Urinary bladder (tissue), 4 donors: ENCODE measurements around the gene GLI3. TPM values are rescaled to one million over a fixed set of nuclear protein-coding genes. Genes with fewer than 3 reads are reported as not detected.

Experiments
- DNase-seq: peaks from one replicate; pipeline ENCODE4 v3.0.0-alpha.2; 2015; ENCODE audit errors: extremely low spot score
- H3K27ac ChIP-seq: one replicate; pipeline ENCODE4 v1.5.1; 2013; ENCODE audit warnings: low read depth, mild to moderate bottlenecking, moderate library complexity
- H3K36me3 ChIP-seq: one replicate; pipeline ENCODE4 v1.6.1; 2013; ENCODE audit warnings: mild to moderate bottlenecking, moderate library complexity; ENCODE audit not compliant: insufficient read depth
- H3K4me1 ChIP-seq: one replicate; pipeline ENCODE4 v1.6.1; 2013; ENCODE audit warnings: mild to moderate bottlenecking, moderate library complexity; ENCODE audit not compliant: insufficient read depth
- H3K4me3 ChIP-seq: one replicate; pipeline ENCODE4 v1.5.1; 2013; ENCODE audit warnings: low read depth, low read length
- WGBS: extraction: QIAGEN DNeasy Blood & Tissue Kit; methylation state at CpG from one replicate; pipeline ENCODE4 v1.1.7; 2013; 5-methylcytosine and 5-hydroxymethylcytosine counted together
- polyA plus RNA-seq: library from polyadenylated mRNA; stranded (reverse); fragments of 200-250 nt; gene quantifications from one replicate; pipeline ENCODE4 v1.2.3, GENCODE V29; 2013
- total RNA-seq: library from RNA; depleted of rRNA; stranded (reverse); fragments of >200 nt; gene quantifications from one replicate; pipeline ENCODE4 v1.2.3, GENCODE V29; 2014
- donor health status: healthy with polysubstance abuse.
- donor health status: healthy.

Gene GLI3
- total and polyA plus RNA-seq, 2 donors = 8.1 to 23.2 TPM

DNA sequence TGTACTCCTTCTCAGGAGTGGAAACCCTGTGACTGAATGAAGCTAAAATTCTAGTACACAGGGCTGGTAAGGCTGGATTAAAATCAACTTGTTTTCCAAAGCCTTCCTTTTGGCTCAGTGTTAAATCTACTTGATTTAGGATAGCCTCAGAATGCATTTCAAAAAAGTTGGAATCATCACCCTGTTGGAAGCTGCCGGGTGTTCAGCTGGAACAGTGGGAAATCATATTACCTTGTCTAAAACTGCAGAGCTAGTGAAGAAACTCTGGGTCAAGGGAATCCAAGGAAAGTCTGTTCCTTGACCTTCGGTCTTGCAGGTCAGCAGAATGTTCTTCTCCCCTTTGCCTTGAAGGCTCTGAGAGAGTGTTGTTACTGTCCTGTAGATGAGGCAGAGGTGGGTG, 282.0 kb downstream of the GLI3 start:
- no peaks in the 10 kb centered on the region for H3K36me3 ChIP-seq
- H3K4me3 ChIP-seq = no peak overlapping the region
- no peak overlapping the region for H3K27ac ChIP-seq
- no peaks in the 10 kb centered on the region for H3K4me1 ChIP-seq
- DNase-seq = no peak
- 56% methylated on average over 2 of the region's 2 CpGs for WGBS

- H3K4me1 ChIP-seq = peaks cover 2% of the 10 kb centered on the region
- H3K36me3 ChIP-seq = no peaks in the 10 kb centered on the region
- H3K27ac ChIP-seq = no peak overlapping the region
- no peak for DNase-seq
- no peak overlapping the region for H3K4me3 ChIP-seq
These were observed 288.5 kb downstream of the GLI3 start for GRCh38 chr7:41948503-41948902.

DNA sequence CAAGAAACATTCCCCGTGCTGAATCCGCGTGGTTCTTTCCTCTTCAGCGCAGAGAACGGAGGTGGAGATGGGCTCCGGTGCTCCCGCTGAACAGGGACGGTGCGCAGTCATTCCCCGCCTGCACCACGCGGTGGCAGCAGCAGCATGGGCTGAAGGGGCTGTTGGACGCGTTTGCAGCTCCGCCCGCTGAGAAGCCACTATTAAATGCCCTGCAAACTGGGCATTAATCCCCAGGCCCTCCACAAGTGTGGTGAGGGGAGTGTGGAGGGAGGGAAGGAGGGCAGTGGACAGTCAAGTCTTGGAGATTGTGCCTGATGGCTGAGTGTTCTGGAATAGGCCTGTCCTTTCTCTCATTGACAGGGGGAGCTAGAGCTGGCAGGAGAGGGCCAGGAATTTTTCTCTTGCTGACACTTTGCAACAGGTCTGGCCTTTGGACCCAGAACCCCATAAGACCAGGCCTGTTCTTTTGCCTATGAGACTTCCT, 293.9 kb downstream of the GLI3 start:
- under 1% methylated on average over 16 of the region's 16 CpGs for WGBS
- peak; percentile 50 for DNase-seq
- H3K4me3 ChIP-seq = no peak overlapping the region
- H3K36me3 ChIP-seq = no peaks in the 10 kb centered on the region
- no peak overlapping the region for H3K27ac ChIP-seq
- H3K4me1 ChIP-seq = peaks cover 4% of the 10 kb centered on the region

DNA sequence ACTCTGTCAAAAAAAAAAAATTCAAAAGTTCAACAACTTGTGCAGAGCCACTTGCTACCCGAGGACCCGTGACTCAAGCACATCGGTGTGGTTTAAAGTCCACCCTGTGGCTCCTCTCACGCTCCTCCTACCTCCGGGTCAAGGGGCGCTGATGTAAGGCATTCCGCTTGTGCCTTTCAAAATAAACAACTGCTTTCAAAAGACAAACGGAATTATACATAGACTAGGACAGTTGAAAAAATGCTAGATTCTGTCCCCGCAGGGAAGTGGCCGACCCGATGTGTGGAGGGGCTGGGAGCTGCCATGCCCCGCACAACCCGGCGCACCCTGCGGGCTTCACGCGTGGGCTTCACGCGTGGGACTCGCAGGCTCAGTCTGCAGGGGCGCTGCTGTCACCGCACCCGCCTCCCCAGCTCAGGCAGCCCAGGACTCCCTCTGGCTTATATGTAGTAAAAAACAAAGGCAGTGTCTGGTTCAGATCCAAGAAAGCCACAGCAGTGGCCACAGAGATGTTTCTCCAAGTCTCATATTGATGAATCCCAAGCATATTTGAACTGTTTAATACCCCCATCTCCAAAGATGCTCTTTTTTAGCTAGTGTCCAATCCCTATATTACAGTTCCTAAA, 294.4 kb downstream of the GLI3 start:
- H3K27ac ChIP-seq = no peak overlapping the region

DNA sequence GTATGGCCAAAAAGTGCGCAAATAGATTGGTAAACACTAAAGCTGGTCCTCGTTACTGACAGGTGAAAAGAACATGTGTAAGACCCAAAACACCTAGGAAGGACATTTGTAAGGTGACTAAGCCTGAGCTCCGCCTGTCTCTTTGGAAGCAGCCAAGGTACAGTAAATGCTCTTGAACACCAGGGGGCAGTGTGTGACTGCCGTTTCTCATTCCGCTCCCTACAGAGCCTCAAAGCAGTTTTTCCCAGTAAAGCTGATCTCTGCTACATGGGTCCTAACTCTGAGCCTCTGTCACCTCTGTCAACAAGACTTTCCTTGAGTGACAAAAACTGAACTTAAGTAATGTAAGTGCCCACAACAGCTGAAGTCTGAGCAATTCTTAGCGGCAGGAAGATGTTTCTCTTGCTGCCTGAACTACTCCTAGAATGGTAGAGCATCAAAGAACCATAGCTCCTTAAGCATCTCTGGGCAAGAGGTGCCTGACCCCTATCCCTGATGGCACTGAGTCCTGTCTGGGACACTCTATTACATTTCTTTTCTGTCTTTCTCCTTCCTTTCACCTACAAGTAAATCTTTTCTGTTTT, 296.2 kb downstream of the GLI3 start:
- WGBS = 9% methylated on average over 6 of the region's 6 CpGs
- Histone ChIP-seq H3K27ac (no peak overlapping the region), H3K36me3 (no peaks in the 10 kb centered on the region), H3K4me1 (peaks cover 2% of the 10 kb centered on the region), H3K4me3 (no peak overlapping the region)
- peak; percentile 60 for DNase-seq

More for the DNA sequence above, 294.4 kb downstream of the GLI3 start:
- 34% methylated on average over 23 of the region's 23 CpGs for WGBS
- Histone ChIP-seq H3K4me1 (peaks cover 4% of the 10 kb centered on the region), H3K4me3 (no peak overlapping the region), H3K36me3 (no peaks in the 10 kb centered on the region)
- DNase-seq = no peak

- no peak overlapping the region for H3K4me3 ChIP-seq
- H3K27ac ChIP-seq = no peak overlapping the region
- no peak for DNase-seq
- H3K36me3 ChIP-seq = no peaks in the 10 kb centered on the region
- peaks cover 2% of the 10 kb centered on the region for H3K4me1 ChIP-seq
- WGBS = 90% methylated on average over 2 of the region's 2 CpGs
These were observed 298.6 kb downstream of the GLI3 start for GRCh38 chr7:41938371-41938770.

GRCh38 chr7:41933427-41933826, 303.6 kb downstream of the GLI3 start:
- DNase-seq = no peak
- H3K36me3 ChIP-seq = no peaks in the 10 kb centered on the region
- 98% methylated on average over 4 of the region's 4 CpGs for WGBS

GRCh38 chr7:41931263-41931646, 305.8 kb downstream of the GLI3 start:
- H3K4me1 ChIP-seq = no peaks in the 10 kb centered on the region
- 88% methylated on average over 6 of the region's 6 CpGs for WGBS
- no peak overlapping the region for H3K27ac ChIP-seq
- no peak for DNase-seq
- no peak overlapping the region for H3K4me3 ChIP-seq
- H3K36me3 ChIP-seq = no peaks in the 10 kb centered on the region

More at GRCh38 chr7:41933427-41933826, 303.6 kb downstream of the GLI3 start:
- H3K27ac ChIP-seq = no peak overlapping the region
- no peaks in the 10 kb centered on the region for H3K4me1 ChIP-seq
- no peak overlapping the region for H3K4me3 ChIP-seq

DNA sequence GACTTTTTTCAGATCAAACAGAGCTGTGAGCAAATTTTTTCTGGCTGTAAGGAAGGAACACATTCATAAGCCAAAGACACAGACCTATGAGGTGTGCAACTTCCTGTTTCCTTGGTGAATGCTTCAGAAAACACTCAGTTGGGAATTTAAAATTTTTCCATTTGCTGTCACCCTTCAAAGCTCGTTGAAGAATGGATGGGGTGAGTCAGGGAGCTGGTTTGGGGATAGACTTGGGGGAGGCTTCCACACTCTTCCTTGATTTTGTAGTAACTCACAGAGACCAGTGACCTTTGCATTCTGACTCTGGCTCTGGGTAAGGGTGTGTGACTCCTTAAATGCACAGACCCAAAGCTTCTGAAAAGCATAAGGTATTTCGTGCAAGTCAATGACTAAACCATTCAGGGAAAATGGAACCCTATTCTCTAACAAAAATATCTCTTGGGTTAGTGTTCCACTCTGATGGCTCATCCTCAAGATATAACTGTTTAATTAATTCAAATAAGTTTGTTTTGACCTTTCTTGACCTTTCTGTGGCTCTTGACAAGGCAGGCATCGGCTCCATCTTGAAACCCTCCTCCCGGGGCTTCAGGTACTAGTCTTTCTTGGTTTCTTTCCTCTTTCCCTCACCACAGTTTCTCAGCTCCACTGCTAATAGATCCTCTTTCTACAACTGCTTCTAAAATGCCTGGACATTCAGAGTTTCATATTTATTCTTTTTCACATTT, 306.3 kb downstream of the GLI3 start:
- Histone ChIP-seq H3K36me3 (no peaks in the 10 kb centered on the region), H3K4me1 (no peaks in the 10 kb centered on the region), H3K27ac (no peak overlapping the region), H3K4me3 (no peak overlapping the region)
- 88% methylated on average over 4 of the region's 4 CpGs for WGBS
- no peak for DNase-seq

DNA sequence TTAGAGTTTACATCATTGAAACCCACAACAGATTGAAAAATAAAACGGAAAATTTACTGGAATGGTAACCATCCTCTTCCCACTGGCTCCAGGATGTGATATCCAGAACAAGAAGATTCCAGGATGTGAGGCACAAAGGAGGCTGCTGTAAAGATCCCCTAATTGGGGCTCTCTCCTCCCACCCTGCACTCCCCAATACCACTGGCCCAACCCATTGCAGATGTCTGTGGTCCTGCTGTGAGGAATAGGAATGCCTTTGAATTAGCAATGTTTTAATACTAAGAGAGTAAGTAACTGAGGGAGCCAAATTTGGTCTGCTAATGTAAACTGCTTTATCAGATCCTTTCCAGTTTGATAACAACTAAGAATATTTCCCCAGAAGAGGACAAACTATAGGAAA, 308.2 kb downstream of the GLI3 start:
- DNase-seq = no peak
- WGBS = 48% methylated on average over 1 of the region's 1 CpG
- no peaks in the 10 kb centered on the region for H3K4me1 ChIP-seq

DNA sequence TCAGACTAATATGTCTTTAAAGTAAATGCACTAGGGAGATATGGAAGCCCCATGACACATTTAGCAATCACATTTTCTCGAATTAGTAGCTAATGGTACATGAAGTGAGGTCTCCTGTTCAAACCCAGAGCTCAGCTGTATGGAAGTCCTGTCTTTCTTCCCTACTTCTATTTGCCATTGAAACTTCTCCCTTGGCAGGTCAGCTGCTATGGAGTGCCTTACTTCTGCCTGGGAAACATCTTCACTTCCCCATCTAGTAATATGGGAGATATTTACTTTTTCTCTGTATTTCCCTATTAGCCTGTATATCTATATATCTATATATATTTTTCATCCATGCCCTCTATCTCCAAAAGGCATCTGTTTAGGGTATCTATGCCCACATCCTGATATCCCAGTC, 308.8 kb downstream of the GLI3 start:
- Histone ChIP-seq H3K36me3 (no peaks in the 10 kb centered on the region), H3K4me3 (no peak overlapping the region), H3K4me1 (no peaks in the 10 kb centered on the region), H3K27ac (no peak overlapping the region)
- no peak for DNase-seq
- 87% methylated on average over 1 of the region's 1 CpG for WGBS

More for the DNA sequence above, 308.2 kb downstream of the GLI3 start:
- no peak overlapping the region for H3K4me3 ChIP-seq
- no peaks in the 10 kb centered on the region for H3K36me3 ChIP-seq
- no peak overlapping the region for H3K27ac ChIP-seq

- DNase-seq = no peak
- Histone ChIP-seq H3K4me3 (no peak overlapping the region), H3K27ac (no peak overlapping the region), H3K36me3 (no peaks in the 10 kb centered on the region), H3K4me1 (no peaks in the 10 kb centered on the region)
- WGBS = 89% methylated on average over 6 of the region's 6 CpGs
These were observed 309.6 kb downstream of the GLI3 start for GRCh38 chr7:41927380-41927779.

GRCh38 chr7:41925946-41926345, 311.1 kb downstream of the GLI3 start:
- no peaks in the 10 kb centered on the region for H3K36me3 ChIP-seq
- H3K4me3 ChIP-seq = no peak overlapping the region
- no peaks in the 10 kb centered on the region for H3K4me1 ChIP-seq
- WGBS = 96% methylated on average over 3 of the region's 3 CpGs
- no peak for DNase-seq
- no peak overlapping the region for H3K27ac ChIP-seq

- H3K4me1 ChIP-seq = no peaks in the 10 kb centered on the region
- H3K4me3 ChIP-seq = no peak overlapping the region
- DNase-seq = no peak
- 91% methylated on average over 9 of the region's 9 CpGs for WGBS
- no peak overlapping the region for H3K27ac ChIP-seq
- H3K36me3 ChIP-seq = no peaks in the 10 kb centered on the region
These were observed 312.2 kb downstream of the GLI3 start for GRCh38 chr7:41924796-41925195.
